ENCODE measurements around the gene JUN.

- TF ChIP-seq, protein P1, sequence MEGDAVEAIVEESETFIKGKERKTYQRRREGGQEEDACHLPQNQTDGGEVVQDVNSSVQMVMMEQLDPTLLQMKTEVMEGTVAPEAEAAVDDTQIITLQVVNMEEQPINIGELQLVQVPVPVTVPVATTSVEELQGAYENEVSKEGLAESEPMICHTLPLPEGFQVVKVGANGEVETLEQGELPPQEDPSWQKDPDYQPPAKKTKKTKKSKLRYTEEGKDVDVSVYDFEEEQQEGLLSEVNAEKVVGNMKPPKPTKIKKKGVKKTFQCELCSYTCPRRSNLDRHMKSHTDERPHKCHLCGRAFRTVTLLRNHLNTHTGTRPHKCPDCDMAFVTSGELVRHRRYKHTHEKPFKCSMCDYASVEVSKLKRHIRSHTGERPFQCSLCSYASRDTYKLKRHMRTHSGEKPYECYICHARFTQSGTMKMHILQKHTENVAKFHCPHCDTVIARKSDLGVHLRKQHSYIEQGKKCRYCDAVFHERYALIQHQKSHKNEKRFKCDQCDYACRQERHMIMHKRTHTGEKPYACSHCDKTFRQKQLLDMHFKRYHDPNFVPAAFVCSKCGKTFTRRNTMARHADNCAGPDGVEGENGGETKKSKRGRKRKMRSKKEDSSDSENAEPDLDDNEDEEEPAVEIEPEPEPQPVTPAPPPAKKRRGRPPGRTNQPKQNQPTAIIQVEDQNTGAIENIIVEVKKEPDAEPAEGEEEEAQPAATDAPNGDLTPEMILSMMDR (IDR thresholded peaks at IDR 0.05; ENCODE audit: low read depth, low read length), result no peak
- TF ChIP-seq POLR2A (IDR thresholded peaks at IDR 0.05; ENCODE audit: extremely low read depth, insufficient read length), result no peak
Measured at GRCh38 chr1:58741678-58742553, 41.9 kb downstream of the JUN start.
